GM23338 (cell line): ENCODE measurements around the gene ATP10B. TPM values are rescaled to one million over a fixed set of nuclear protein-coding genes. Genes with fewer than 3 reads are reported as not detected.

Experiments used
- ATAC-seq: fragments of 200-7000 bp; cut with Tn5 transposase; 3 replicates; pipeline ENCODE4 v1.9.1; 2020
- DNase-seq: peaks from one replicate; pipeline ENCODE4 v3.0.0-alpha.2; 2015; ENCODE audit warnings: low spot score
- H2AFZ ChIP-seq: fragments of 200-600 bp; sonication (generic); 2 replicates; pipeline ENCODE4 v1.8.0; 2016; ENCODE audit warnings: antibody characterized with exemption, mild to moderate bottlenecking, moderate library complexity
- H3F3A ChIP-seq: fragments of 200-600 bp; sonication (generic); replicated peaks from 2 replicates; pipeline ENCODE4 v1.8.0; 2017; ENCODE audit warnings: antibody characterized with exemption, mixed run types, low read depth
- H3K27ac ChIP-seq: fragments of 200-600 bp; sonication (generic); 2 replicates; pipeline ENCODE4 v1.6.1; 2016; ENCODE audit warnings: low read depth
- H3K27me3 ChIP-seq: fragments of 200-600 bp; sonication (generic); 2 replicates; pipeline ENCODE4 v1.8.0; 2016; ENCODE audit warnings: mild to moderate bottlenecking, mixed run types, moderate library complexity; ENCODE audit not compliant: insufficient read depth
- H3K36me3 ChIP-seq: fragments of 200-600 bp; sonication (generic); 2 replicates; pipeline ENCODE4 v1.8.0; 2016; ENCODE audit warnings: mild to moderate bottlenecking; ENCODE audit not compliant: insufficient read depth
- H3K4me1 ChIP-seq: fragments of 200-600 bp; sonication (generic); 2 replicates; pipeline ENCODE4 v1.8.0; 2016; ENCODE audit warnings: mild to moderate bottlenecking, moderate library complexity; ENCODE audit not compliant: insufficient read depth
- H3K4me2 ChIP-seq: fragments of 200-600 bp; sonication (generic); 2 replicates; pipeline ENCODE4 v1.7.1; 2017; ENCODE audit warnings: mixed run types
- H3K4me3 ChIP-seq: fragments of 200-600 bp; sonication (generic); 2 replicates; pipeline ENCODE4 v1.6.1; 2016; ENCODE audit warnings: mixed run types
- H3K79me2 ChIP-seq: fragments of 200-600 bp; sonication (generic); replicated peaks from 2 replicates; pipeline ENCODE4 v1.8.0; 2017; ENCODE audit warnings: mild to moderate bottlenecking; ENCODE audit not compliant: insufficient read depth
- H3K9me2 ChIP-seq: fragments of 200-600 bp; sonication (generic); 2 replicates; pipeline ENCODE4 v1.8.0; 2017; ENCODE audit not compliant: insufficient read depth
- H4K20me1 ChIP-seq: fragments of 200-600 bp; sonication (generic); replicated peaks from 2 replicates; pipeline ENCODE4 v1.8.0; 2017; ENCODE audit warnings: mild to moderate bottlenecking; ENCODE audit not compliant: insufficient read depth
- H3K27ac Mint-ChIP-seq: 2 replicates; pipeline ENCODE4 v1.8.0; 2020; ENCODE audit warnings: inconsistent platforms, mild to moderate bottlenecking, moderate library complexity, mixed read lengths
- H3K27me3 Mint-ChIP-seq: 3 replicates; pipeline ENCODE4 v1.8.0; 2022; ENCODE audit warnings: low read depth, mild to moderate bottlenecking, moderate library complexity, mixed read lengths, inconsistent platforms; ENCODE audit not compliant: insufficient read depth, poor library complexity
- H3K36me3 Mint-ChIP-seq: 3 replicates; pipeline ENCODE4 v1.8.0; 2021; ENCODE audit warnings: low read depth, mild to moderate bottlenecking, inconsistent platforms, moderate library complexity, mixed read lengths
- H3K4me1 Mint-ChIP-seq: 3 replicates; pipeline ENCODE4 v1.8.0; 2020; ENCODE audit warnings: mild to moderate bottlenecking, inconsistent platforms, mixed read lengths
- H3K4me3 Mint-ChIP-seq: 3 replicates; pipeline ENCODE4 v1.8.0; 2021; ENCODE audit warnings: moderate library complexity, mild to moderate bottlenecking, inconsistent platforms, mixed read lengths
- H3K9me3 Mint-ChIP-seq: 3 replicates; pipeline ENCODE4 v1.8.0; 2020; ENCODE audit warnings: moderate library complexity, mild to moderate bottlenecking, inconsistent platforms, mixed read lengths
- CREB1 ChIP-seq: fragments of 250-450 bp; sonication (Bioruptor Pico); IDR thresholded peaks from 2 replicates; pipeline ENCODE4 v1.5.0; 2020; ENCODE audit warnings: low read depth, mild to moderate bottlenecking, moderate library complexity
- EZH2 ChIP-seq: fragments of 200-600 bp; sonication (generic); IDR thresholded peaks from one replicate; pipeline ENCODE4 v1.8.0; 2017; ENCODE audit warnings: antibody characterized with exemption, mild to moderate bottlenecking, low read depth; ENCODE audit not compliant: unreplicated experiment
- EZH2phosphoT487 ChIP-seq: fragments of 200-600 bp; sonication (generic); IDR thresholded peaks from one replicate; pipeline ENCODE4 v1.8.1; 2018; ENCODE audit warnings: antibody characterized with exemption; ENCODE audit not compliant: unreplicated experiment
- JUNB ChIP-seq: IDR thresholded peaks from one replicate; pipeline ENCODE4 v1.6.1; 2016; ENCODE audit warnings: antibody characterized with exemption; ENCODE audit not compliant: unreplicated experiment
- NANOG ChIP-seq: IDR thresholded peaks from 2 replicates; pipeline ENCODE4 v1.6.1; 2016; ENCODE audit warnings: antibody characterized with exemption, borderline replicate concordance
- POLR2AphosphoS5 ChIP-seq: IDR thresholded peaks from 2 replicates; pipeline ENCODE4 v1.6.1; 2016; ENCODE audit warnings: antibody characterized with exemption, low read depth
- STAT1 ChIP-seq: IDR thresholded peaks from one replicate; pipeline ENCODE4 v1.6.1; 2016; ENCODE audit warnings: antibody characterized with exemption; ENCODE audit not compliant: unreplicated experiment
- ZNF114 ChIP-seq: fragments of 250-450 bp; sonication (Bioruptor Pico); IDR thresholded peaks from 2 replicates; pipeline ENCODE4 v1.5.0; 2020; ENCODE audit warnings: mild to moderate bottlenecking, moderate library complexity
- ZNF331 ChIP-seq: fragments of 250-450 bp; sonication (Bioruptor Pico); IDR thresholded peaks from 2 replicates; pipeline ENCODE4 v1.5.0; 2020; ENCODE audit warnings: low read depth, mild to moderate bottlenecking, moderate library complexity
- polyA plus RNA-seq: library from polyadenylated mRNA; unstranded; fragments of >200 nt; fragmentation: Nextera tagmentation; extraction: Ambion mirVana; gene quantifications from 2 replicates; pipeline ENCODE4 v1.2.1, GENCODE V29; 2016
- total RNA-seq: library from RNA; depleted of rRNA; stranded (reverse); fragments of >200 nt; shearing (Covaris generic); gene quantifications from 2 replicates; pipeline ENCODE4 v1.2.3, GENCODE V29; 2014
- TF ChIP-seq, protein P1 (sequence below): IDR thresholded peaks from one replicate; pipeline ENCODE4 v1.6.1; 2018; ENCODE audit warnings: antibody characterized with exemption; ENCODE audit not compliant: unreplicated experiment
- TF ChIP-seq, protein P2 (sequence below): fragments of 250-450 bp; sonication (Bioruptor Pico); IDR thresholded peaks from 2 replicates; pipeline ENCODE4 v1.5.0; 2020; ENCODE audit warnings: mild to moderate bottlenecking, moderate library complexity
- TF ChIP-seq, protein P3 (sequence below), 2 experiments: fragments of 200-600 bp in 1 of 2; sonication (generic) in 1 of 2; conservative IDR thresholded peaks; 2 replicates each; pipeline versions ENCODE4 v1.5.1 to v1.6.1; 2016 to 2017; ENCODE audit warnings: antibody characterized with exemption in 2 of 2, low read depth in 2 of 2, mild to moderate bottlenecking in 2 of 2, moderate library complexity in 1 of 2
- TF ChIP-seq, protein P4 (sequence below): IDR thresholded peaks from 2 replicates; pipeline ENCODE4 v1.6.1; 2016; ENCODE audit warnings: antibody characterized with exemption

The ATP10B gene
- total and polyA plus RNA-seq, 2 experiments from 2014 or later: 0.11 to 0.14 TPM

DNA sequence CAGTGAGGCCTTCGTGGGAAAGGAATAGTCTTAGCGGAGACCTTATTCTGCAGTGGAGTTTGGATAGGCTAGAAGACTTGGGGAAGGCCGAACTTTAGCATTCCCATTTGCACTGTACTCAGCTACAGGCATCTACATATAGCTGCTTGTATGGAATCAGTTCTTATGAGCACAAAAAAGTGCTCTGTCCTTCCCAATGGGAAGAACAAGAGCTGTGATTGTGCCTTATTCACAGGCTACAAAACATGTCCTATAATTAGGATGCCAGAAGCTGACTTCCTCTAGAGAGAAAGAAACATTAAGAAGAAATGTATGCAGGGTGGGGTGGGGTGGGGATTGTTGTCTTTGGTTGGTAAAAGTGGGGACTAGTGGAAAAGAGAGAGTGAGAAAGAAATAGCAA lies 154.7 kb downstream of the ATP10B start (continued):
- TF ChIP-seq, protein P1, sequence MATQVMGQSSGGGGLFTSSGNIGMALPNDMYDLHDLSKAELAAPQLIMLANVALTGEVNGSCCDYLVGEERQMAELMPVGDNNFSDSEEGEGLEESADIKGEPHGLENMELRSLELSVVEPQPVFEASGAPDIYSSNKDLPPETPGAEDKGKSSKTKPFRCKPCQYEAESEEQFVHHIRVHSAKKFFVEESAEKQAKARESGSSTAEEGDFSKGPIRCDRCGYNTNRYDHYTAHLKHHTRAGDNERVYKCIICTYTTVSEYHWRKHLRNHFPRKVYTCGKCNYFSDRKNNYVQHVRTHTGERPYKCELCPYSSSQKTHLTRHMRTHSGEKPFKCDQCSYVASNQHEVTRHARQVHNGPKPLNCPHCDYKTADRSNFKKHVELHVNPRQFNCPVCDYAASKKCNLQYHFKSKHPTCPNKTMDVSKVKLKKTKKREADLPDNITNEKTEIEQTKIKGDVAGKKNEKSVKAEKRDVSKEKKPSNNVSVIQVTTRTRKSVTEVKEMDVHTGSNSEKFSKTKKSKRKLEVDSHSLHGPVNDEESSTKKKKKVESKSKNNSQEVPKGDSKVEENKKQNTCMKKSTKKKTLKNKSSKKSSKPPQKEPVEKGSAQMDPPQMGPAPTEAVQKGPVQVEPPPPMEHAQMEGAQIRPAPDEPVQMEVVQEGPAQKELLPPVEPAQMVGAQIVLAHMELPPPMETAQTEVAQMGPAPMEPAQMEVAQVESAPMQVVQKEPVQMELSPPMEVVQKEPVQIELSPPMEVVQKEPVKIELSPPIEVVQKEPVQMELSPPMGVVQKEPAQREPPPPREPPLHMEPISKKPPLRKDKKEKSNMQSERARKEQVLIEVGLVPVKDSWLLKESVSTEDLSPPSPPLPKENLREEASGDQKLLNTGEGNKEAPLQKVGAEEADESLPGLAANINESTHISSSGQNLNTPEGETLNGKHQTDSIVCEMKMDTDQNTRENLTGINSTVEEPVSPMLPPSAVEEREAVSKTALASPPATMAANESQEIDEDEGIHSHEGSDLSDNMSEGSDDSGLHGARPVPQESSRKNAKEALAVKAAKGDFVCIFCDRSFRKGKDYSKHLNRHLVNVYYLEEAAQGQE: no peak
- TF ChIP-seq ZNF331 (CRISPR knock-in tag): no peak

DNA sequence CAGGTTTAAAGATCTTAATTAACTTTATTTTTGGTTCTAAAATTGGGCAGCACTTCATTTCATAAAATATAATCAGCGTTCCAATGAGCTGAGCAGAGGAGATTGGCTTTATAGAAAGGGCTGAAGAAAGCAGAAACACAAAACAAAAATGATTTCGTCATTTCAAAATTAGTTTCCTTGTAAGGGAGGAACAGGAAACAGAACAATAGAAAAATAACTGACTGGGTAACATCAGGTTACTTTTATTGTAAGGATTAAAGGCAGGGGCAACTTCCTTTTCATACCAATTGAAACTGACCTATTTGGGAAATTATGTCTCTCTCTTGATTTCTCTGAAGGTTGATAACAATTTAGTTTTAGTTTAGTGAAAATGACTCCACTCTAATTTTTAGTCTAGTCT lies 157.1 kb downstream of the ATP10B start:
- Mint-ChIP-seq H3K27ac (no peak overlapping the region; the same call in 1 of the 2 replicates), H3K4me1 (0 out of 3 replicates have a peak, but pooled peaks cover 3% of the 10 kb centered on the region), H3K27me3 (peaks cover 2% of the 10 kb centered on the region), H3K4me3 (no peak overlapping the region), H3K9me3 (no peaks in the 10 kb centered on the region), H3K36me3 (no peaks in the 10 kb centered on the region)
- Histone ChIP-seq H3K36me3 (no peaks in the 10 kb centered on the region), H3K27ac (no peak overlapping the region), H2AFZ (no peak overlapping the region), H3K9me2 (peaks cover 3% of the 10 kb centered on the region; the same call in 1 of the 2 replicates), H4K20me1 (no peaks in the 10 kb centered on the region), H3K79me2 (no peaks in the 10 kb centered on the region), H3F3A (no peaks in the 10 kb centered on the region), H3K4me1 (no peaks in the 10 kb centered on the region), H3K4me3 (no peak overlapping the region), H3K27me3 (no peaks in the 10 kb centered on the region), H3K4me2 (no peak overlapping the region)
- DNase-seq (no peak), ATAC-seq (no peak)
- TF ChIP-seq ZNF331 (CRISPR knock-in tag) (no peak), CREB1 (CRISPR knock-in tag) (no peak), POLR2AphosphoS5 (no peak), EZH2phosphoT487 (no peak), NANOG (no peak), JUNB (no peak), ZNF114 (CRISPR knock-in tag) (no peak), STAT1 (no peak), EZH2 (no peak)
- TF ChIP-seq, protein P2, sequence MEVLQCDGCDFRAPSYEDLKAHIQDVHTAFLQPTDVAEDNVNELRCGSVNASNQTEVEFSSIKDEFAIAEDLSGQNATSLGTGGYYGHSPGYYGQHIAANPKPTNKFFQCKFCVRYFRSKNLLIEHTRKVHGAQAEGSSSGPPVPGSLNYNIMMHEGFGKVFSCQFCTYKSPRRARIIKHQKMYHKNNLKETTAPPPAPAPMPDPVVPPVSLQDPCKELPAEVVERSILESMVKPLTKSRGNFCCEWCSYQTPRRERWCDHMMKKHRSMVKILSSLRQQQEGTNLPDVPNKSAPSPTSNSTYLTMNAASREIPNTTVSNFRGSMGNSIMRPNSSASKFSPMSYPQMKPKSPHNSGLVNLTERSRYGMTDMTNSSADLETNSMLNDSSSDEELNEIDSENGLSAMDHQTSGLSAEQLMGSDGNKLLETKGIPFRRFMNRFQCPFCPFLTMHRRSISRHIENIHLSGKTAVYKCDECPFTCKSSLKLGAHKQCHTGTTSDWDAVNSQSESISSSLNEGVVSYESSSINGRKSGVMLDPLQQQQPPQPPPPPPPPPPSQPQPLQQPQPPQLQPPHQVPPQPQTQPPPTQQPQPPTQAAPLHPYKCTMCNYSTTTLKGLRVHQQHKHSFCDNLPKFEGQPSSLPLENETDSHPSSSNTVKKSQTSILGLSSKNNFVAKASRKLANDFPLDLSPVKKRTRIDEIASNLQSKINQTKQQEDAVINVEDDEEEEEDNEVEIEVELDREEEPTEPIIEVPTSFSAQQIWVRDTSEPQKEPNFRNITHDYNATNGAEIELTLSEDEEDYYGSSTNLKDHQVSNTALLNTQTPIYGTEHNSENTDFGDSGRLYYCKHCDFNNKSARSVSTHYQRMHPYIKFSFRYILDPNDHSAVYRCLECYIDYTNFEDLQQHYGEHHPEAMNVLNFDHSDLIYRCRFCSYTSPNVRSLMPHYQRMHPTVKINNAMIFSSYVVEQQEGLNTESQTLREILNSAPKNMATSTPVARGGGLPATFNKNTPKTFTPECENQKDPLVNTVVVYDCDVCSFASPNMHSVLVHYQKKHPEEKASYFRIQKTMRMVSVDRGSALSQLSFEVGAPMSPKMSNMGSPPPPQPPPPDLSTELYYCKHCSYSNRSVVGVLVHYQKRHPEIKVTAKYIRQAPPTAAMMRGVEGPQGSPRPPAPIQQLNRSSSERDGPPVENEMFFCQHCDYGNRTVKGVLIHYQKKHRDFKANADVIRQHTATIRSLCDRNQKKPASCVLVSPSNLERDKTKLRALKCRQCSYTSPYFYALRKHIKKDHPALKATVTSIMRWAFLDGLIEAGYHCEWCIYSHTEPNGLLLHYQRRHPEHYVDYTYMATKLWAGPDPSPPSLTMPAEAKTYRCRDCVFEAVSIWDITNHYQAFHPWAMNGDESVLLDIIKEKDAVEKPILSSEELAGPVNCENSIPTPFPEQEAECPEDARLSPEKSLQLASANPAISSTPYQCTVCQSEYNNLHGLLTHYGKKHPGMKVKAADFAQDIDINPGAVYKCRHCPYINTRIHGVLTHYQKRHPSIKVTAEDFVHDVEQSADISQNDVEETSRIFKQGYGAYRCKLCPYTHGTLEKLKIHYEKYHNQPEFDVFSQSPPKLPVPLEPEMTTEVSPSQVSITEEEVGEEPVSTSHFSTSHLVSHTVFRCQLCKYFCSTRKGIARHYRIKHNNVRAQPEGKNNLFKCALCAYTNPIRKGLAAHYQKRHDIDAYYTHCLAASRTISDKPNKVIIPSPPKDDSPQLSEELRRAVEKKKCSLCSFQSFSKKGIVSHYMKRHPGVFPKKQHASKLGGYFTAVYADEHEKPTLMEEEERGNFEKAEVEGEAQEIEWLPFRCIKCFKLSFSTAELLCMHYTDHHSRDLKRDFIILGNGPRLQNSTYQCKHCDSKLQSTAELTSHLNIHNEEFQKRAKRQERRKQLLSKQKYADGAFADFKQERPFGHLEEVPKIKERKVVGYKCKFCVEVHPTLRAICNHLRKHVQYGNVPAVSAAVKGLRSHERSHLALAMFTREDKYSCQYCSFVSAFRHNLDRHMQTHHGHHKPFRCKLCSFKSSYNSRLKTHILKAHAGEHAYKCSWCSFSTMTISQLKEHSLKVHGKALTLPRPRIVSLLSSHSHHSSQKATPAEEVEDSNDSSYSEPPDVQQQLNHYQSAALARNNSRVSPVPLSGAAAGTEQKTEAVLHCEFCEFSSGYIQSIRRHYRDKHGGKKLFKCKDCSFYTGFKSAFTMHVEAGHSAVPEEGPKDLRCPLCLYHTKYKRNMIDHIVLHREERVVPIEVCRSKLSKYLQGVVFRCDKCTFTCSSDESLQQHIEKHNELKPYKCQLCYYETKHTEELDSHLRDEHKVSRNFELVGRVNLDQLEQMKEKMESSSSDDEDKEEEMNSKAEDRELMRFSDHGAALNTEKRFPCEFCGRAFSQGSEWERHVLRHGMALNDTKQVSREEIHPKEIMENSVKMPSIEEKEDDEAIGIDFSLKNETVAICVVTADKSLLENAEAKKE: no peak
- TF ChIP-seq, protein P3, sequence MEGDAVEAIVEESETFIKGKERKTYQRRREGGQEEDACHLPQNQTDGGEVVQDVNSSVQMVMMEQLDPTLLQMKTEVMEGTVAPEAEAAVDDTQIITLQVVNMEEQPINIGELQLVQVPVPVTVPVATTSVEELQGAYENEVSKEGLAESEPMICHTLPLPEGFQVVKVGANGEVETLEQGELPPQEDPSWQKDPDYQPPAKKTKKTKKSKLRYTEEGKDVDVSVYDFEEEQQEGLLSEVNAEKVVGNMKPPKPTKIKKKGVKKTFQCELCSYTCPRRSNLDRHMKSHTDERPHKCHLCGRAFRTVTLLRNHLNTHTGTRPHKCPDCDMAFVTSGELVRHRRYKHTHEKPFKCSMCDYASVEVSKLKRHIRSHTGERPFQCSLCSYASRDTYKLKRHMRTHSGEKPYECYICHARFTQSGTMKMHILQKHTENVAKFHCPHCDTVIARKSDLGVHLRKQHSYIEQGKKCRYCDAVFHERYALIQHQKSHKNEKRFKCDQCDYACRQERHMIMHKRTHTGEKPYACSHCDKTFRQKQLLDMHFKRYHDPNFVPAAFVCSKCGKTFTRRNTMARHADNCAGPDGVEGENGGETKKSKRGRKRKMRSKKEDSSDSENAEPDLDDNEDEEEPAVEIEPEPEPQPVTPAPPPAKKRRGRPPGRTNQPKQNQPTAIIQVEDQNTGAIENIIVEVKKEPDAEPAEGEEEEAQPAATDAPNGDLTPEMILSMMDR (conservative IDR thresholded peaks at IDR 0.05; ENCODE audit: low read depth in 2 of 2): no peak
- TF ChIP-seq, protein P4, sequence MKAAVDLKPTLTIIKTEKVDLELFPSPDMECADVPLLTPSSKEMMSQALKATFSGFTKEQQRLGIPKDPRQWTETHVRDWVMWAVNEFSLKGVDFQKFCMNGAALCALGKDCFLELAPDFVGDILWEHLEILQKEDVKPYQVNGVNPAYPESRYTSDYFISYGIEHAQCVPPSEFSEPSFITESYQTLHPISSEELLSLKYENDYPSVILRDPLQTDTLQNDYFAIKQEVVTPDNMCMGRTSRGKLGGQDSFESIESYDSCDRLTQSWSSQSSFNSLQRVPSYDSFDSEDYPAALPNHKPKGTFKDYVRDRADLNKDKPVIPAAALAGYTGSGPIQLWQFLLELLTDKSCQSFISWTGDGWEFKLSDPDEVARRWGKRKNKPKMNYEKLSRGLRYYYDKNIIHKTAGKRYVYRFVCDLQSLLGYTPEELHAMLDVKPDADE: no peak
